Breast epithelium (tissue), 3 donors: ENCODE results near the gene NR3C2.

Experiments
- CTCF ChIP-seq, 3 donors: fragments of 450-650 bp; IDR thresholded peaks; one replicate each; pipeline ENCODE4 v1.5.1; 2016 to 2017; ENCODE audit warnings: antibody characterized with exemption in 3 of 3, mild to moderate bottlenecking in 3 of 3, moderate library complexity in 3 of 3
- POLR2A ChIP-seq: fragments of 450-650 bp; IDR thresholded peaks from one replicate; pipeline ENCODE4 v1.6.1; 2016; ENCODE audit warnings: antibody characterized with exemption, mild to moderate bottlenecking, moderate library complexity

- TF ChIP-seq CTCF (IDR thresholded peaks at IDR 0.05) (no peak), POLR2A (no peak)
These were observed 241.3 kb downstream of the NR3C2 start for GRCh38 chr4:148200960-148201359.
